IgD-negative memory B cell (primary cell): Measurements from ENCODE around the gene KCNAB2. TPM values are rescaled to one million over a fixed set of nuclear protein-coding genes. Genes with fewer than 3 reads are reported as not detected.
A peak's percentile ranks its signal among the peaks of the same experiment; 100 is the strongest.

Source experiments
- H3K27ac Mint-ChIP-seq, 3 donors: one replicate each; pipeline ENCODE4 v1.8.0; 2020 to 2022; ENCODE audit warnings: mild to moderate bottlenecking in 3 of 3, mixed read lengths in 3 of 3, moderate library complexity in 1 of 3
- H3K27me3 Mint-ChIP-seq: one replicate; pipeline ENCODE4 v1.8.0; 2021; ENCODE audit warnings: mixed read lengths
- H3K36me3 Mint-ChIP-seq: one replicate; pipeline ENCODE4 v1.8.0; 2020; ENCODE audit warnings: mild to moderate bottlenecking, mixed read lengths
- H3K4me1 Mint-ChIP-seq, 3 donors: one replicate each; pipeline ENCODE4 v1.8.0; 2020 to 2022; ENCODE audit warnings: mixed read lengths in 3 of 3, mild to moderate bottlenecking in 1 of 3
- H3K4me3 Mint-ChIP-seq, 4 donors: one replicate each; pipeline ENCODE4 v1.8.0; 2020 to 2022; ENCODE audit warnings: mild to moderate bottlenecking in 4 of 4, mixed read lengths in 4 of 4, moderate library complexity in 3 of 4
- H3K9me3 Mint-ChIP-seq, 3 donors: one replicate each; pipeline ENCODE4 v1.8.0; 2020 to 2021; ENCODE audit warnings: mixed read lengths in 3 of 3, mild to moderate bottlenecking in 1 of 3
- polyA plus RNA-seq: library from polyadenylated mRNA; unstranded; fragments of 300-500 nt; fragmentation: Illumina TruSeq; gene quantifications from one replicate; pipeline ENCODE4 v1.2.3, GENCODE V29; 2021

The KCNAB2 gene
- polyA plus RNA-seq, 1 donor from 2014 or later: 20.4 TPM

DNA sequence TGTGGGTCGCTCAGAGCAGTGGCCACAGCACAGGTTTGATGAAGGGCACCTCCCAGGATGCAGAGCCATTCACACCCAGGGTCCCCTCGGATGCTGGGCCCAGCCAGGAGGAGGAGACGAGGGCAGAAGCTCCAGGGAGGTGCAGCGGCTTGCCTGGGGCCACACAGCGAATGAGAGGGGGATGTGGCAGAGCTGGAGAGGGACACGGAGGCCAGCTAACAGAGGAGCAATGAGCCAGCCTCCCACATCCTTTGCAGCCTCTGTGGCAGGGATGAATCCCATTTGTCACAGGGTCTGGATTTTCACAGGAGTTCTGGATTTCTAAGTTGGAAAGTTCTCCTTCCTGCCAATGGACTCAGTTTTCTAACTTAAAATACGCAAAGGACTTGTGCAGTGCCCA lies 98.5 kb downstream of the KCNAB2 start:
- Mint-ChIP-seq H3K27ac (peak overlapping the region in 1 of 3 donors; percentile 43), H3K27me3 (peaks cover 18% of the 10 kb centered on the region), H3K4me3 (no peak overlapping the region), H3K36me3 (no peaks in the 10 kb centered on the region), H3K9me3 (peaks cover 0 to 2% (median 0%) of the 10 kb centered on the region in 3 donors), H3K4me1 (peaks cover 0 to 2% (median 2%) of the 10 kb centered on the region in 3 donors)

DNA sequence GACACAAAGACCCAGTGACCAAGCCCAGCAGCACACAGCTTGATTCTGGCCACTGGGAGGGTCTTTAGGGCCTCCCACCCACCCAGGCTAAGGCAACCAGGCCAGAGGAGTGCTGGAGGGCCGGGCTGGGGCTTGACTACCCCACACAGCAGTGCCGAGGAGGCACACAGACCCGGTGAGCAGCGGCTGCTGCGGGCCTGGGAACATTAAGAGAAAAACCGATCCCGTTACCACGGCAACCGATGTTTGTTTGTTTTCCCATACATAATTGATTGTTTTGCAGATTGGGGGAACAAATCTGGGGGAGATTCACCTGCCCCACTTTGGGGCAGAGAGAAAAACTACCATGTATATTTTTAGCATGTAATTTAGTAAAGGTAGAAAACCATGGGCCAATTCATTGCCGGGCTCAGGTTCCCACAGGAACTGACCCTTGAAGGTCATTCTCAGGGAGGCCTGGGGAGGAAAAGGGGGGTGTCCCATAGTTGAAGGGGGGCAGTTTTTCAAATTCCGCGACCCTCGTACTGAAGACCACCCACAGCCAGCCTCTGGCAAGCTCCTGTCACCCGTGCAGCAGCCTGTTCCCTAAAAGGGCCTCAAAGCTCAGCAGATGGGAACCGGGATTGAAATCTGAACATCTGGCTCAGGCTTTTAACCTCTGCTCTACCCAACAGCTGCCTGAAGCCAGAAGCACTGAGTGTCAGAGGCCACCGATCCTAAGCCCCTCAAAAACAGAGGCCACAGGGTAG lies 99.1 kb downstream of the KCNAB2 start:
- H3K36me3 Mint-ChIP-seq: no peaks in the 10 kb centered on the region
- peaks cover 18% of the 10 kb centered on the region for H3K27me3 Mint-ChIP-seq
- peaks cover 0 to 2% (median 2%) of the 10 kb centered on the region in 3 donors for H3K4me1 Mint-ChIP-seq
- H3K9me3 Mint-ChIP-seq: peaks cover 0 to 2% (median 0%) of the 10 kb centered on the region in 3 donors
- H3K4me3 Mint-ChIP-seq: no peak overlapping the region
- no peak overlapping the region for H3K27ac Mint-ChIP-seq

DNA sequence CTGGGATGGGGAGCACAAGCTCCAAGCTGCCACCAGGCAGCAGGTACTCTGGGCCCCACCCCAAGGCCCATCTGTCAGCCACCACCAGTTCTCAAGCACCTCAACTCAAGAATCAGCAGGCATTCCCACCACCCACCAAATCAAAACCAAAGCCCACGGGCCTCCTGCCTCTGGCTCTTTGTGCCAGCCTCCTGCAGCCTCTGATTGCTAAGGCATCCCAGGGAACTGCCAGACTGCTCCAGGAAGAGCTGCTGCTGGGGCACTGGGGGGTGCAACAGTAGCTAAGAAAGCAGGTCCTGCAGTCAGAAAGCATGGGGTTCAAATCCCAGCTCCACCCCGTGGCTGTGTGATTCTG lies 99.7 kb downstream of the KCNAB2 start:
- Mint-ChIP-seq H3K4me3 (no peak overlapping the region), H3K27ac (no peak overlapping the region), H3K36me3 (no peaks in the 10 kb centered on the region), H3K4me1 (peaks cover 0 to 2% (median 2%) of the 10 kb centered on the region in 3 donors), H3K27me3 (peaks cover 16% of the 10 kb centered on the region), H3K9me3 (peaks cover 0 to 2% (median 0%) of the 10 kb centered on the region in 3 donors)

DNA sequence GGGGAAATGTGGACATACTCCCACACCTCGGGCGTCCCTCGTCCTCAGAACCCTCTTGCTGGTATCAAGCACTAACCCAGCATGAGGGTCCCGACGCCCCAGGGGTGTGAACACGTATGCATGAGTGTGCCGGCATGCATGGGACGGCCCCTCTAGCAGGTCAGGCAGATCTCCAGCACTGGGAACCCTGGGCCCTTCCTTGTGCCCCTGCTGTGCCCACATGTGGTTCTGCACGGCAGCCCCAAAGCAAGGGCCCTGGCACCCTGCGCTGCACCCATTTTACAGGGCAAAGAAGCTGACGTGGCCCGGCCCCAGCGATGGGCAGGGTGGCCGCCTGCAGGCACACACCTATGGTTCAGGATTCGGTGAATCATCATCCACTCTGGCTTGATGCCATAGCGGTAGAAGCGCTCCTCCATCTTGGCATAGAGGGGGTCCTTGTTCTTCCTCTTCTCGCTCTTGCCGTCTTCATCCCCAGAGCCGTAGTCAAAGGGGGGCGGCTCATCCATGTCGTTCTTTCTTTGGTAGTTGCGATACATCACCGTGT lies 100.2 kb downstream of the KCNAB2 start:
- Mint-ChIP-seq H3K4me1 (peaks cover 0 to 2% (median 2%) of the 10 kb centered on the region in 3 donors), H3K9me3 (peaks cover 0 to 2% (median 0%) of the 10 kb centered on the region in 3 donors), H3K36me3 (no peaks in the 10 kb centered on the region), H3K27ac (no peak overlapping the region), H3K27me3 (peaks cover 16% of the 10 kb centered on the region), H3K4me3 (no peak overlapping the region)

DNA sequence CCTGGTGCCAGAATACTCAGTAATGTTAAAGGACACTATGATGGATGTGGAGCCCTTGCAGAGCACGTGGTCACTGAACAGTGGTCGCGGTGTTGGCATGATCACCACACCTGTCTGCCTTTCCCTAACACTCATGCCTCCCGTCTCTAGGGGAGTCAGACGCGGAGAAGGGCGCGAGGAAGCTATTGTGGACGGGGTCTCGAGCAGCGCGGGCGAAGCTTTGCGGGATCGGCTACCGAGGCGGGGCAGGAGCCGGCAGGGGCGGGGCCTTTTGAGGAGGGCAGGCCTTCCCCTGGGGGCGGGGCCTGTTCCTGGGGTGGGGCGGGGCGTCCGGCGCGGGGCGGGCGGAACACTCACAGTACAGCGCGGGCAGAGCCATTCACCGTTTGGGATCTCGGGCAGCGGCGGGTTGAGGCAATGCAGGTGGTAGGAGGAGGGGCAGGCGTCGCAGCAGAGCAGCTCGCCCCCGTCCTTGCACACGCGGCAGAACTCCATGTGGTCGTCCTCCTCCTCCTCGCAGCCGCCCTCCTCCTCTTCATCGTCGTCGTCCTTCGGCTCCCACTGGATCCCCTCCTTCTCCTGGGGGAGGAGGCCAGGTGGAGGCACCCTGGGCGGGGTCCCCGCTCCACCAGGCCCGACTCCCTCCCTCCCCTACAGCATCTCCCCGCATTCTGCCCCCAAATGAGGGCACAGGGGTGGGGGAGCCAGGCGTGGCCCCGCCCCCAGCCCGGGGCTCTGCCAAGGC lies 103.0 kb downstream of the KCNAB2 start:
- Mint-ChIP-seq H3K4me3 (peak overlapping the region in 2 of 4 donors; percentile 63 to 85), H3K27ac (no peak overlapping the region), H3K36me3 (no peaks in the 10 kb centered on the region), H3K4me1 (peaks cover 0 to 2% (median 2%) of the 10 kb centered on the region in 3 donors), H3K27me3 (peaks cover 13% of the 10 kb centered on the region), H3K9me3 (peaks cover 0 to 2% (median 0%) of the 10 kb centered on the region in 3 donors)

DNA sequence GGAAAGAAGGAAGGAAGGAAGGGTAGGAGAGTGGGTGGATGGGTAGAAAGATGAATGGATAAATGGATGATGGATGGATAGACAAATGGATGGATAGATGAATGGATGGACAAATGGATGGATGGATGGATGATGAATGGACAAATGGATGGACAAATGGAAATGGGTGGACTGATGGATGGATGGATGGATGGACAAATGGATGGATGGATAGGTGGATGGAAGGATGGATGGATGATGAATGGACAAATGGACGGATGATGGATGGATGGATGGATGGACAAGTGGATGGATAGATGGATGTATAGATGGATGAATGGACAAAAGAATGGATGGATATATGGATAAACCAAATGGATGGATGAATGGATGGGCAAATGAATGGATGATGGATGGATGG lies 103.9 kb downstream of the KCNAB2 start:
- Mint-ChIP-seq H3K27ac (no peak overlapping the region), H3K36me3 (no peaks in the 10 kb centered on the region), H3K4me1 (peaks cover 0 to 2% (median 2%) of the 10 kb centered on the region in 3 donors), H3K27me3 (peaks cover 13% of the 10 kb centered on the region), H3K9me3 (peaks cover 0 to 2% (median 0%) of the 10 kb centered on the region in 3 donors), H3K4me3 (no peak overlapping the region)

DNA sequence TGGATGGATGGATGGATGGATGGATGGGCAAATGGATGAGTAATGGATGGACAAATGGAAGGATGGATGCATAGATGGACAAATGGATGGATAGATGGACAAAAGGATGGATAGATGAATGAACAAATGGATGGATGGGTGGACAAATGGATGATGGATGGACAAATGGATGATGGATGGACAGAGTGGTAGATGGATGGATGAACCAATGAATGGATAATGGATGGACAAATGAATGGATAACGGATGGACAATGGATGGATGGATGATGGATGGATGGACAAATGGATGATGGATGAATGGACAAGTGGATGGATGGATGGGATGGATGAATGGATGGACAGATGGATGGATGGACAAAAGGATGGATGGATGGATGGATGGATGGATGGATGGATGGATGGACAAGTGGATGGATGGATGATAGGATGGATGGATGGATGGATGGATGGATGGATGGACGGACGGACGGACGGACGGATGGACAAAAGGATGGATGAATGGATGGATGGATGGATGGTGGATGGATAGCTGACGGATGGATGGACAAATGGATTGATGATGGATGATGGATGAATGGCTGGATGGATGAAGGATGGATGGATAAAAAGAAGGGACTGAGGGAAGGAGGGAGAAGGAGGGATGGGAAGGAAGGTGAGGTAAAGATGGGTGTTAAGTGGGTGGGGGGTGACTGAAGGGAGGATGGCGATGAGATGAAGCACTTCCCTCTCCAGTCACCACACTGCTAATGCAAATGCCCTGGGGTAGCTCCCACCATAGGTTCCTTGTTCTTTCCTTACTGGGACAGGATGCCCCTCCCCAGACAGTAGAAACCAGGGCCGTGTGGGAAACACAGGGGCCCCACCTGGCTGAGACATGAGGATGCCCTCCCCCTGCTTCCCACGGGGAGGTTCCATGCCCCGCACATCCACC lies 104.6 kb downstream of the KCNAB2 start:
- Mint-ChIP-seq H3K27me3 (peaks cover 13% of the 10 kb centered on the region), H3K4me3 (no peak overlapping the region), H3K27ac (no peak overlapping the region), H3K9me3 (peaks cover 0 to 2% (median 0%) of the 10 kb centered on the region in 3 donors), H3K4me1 (peaks cover 0 to 2% (median 2%) of the 10 kb centered on the region in 3 donors), H3K36me3 (no peaks in the 10 kb centered on the region)

Other genes starting within 250 kb of the KCNAB2 start
- gene NPHP4, start 53.5 kb upstream of the KCNAB2 start, polyA plus RNA-seq: 0.71 TPM
- not detected for gene CHD5, start 134.4 kb downstream of the KCNAB2 start, polyA plus RNA-seq
- 302 TPM for gene RPL22, start 153.7 kb downstream of the KCNAB2 start, polyA plus RNA-seq
- gene RNF207, start 160.2 kb downstream of the KCNAB2 start, polyA plus RNA-seq: 0.23 TPM
- 14.2 TPM for gene ICMT, start 190.1 kb downstream of the KCNAB2 start, polyA plus RNA-seq
- not detected for gene HES3, start 198.3 kb downstream of the KCNAB2 start, polyA plus RNA-seq
- 0.06 TPM for gene GPR153, start 215.2 kb downstream of the KCNAB2 start, polyA plus RNA-seq